ENCODE results near the gene SPATA31D4. TPM values are rescaled to one million over a fixed set of nuclear protein-coding genes. Genes with fewer than 3 reads are reported as not detected.

Gene SPATA31D4
- total RNA-seq, 1 experiment from 2014 or later: not detected

GRCh38 chr9:81969971-81970370, 41.7 kb downstream of the SPATA31D4 start:
- peaks cover 25% of the 10 kb centered on the region for H3K27me3 Mint-ChIP-seq (ENCODE audit: unreplicated experiment)
- H3K4me1 Mint-ChIP-seq (ENCODE audit: low read depth, unreplicated experiment): no peaks in the 10 kb centered on the region
- no peak overlapping the region for H3K4me3 Mint-ChIP-seq (ENCODE audit: low read depth, unreplicated experiment)
- no peak for TF ChIP-seq CTCF (IDR thresholded peaks at IDR 0.05; ENCODE audit: unreplicated experiment)
- no peak overlapping the region for H3K27ac Mint-ChIP-seq (ENCODE audit: unreplicated experiment)
- peaks cover 7% of the 10 kb centered on the region for H3K9me3 Mint-ChIP-seq (ENCODE audit: low read depth, unreplicated experiment)
- no TSS peak for BruUV-seq (replicated peaks)
- CTCF ChIA-PET: no interaction called here
- no peaks in the 10 kb centered on the region for H3K36me3 Mint-ChIP-seq (ENCODE audit: insufficient read depth, unreplicated experiment)
- intact Hi-C loops (cut with micrococcal nuclease; ENCODE audit: unreplicated experiment): no loop called here
- no peak for DNase-seq

- peaks cover 25% of the 10 kb centered on the region for H3K27me3 Mint-ChIP-seq (ENCODE audit: unreplicated experiment)
- H3K9me3 Mint-ChIP-seq (ENCODE audit: low read depth, unreplicated experiment): peaks cover 7% of the 10 kb centered on the region
- CTCF ChIA-PET: interaction anchor here (0.6 kb wide), 1 partner anchor 11 kb away, joined by 5 read pairs; no protein-coding TSS in a partner anchor
- H3K4me3 Mint-ChIP-seq (ENCODE audit: low read depth, unreplicated experiment): no peak overlapping the region
- TF ChIP-seq CTCF (IDR thresholded peaks at IDR 0.05; ENCODE audit: unreplicated experiment): no peak
- DNase-seq: no peak
- H3K36me3 Mint-ChIP-seq (ENCODE audit: insufficient read depth, unreplicated experiment): no peaks in the 10 kb centered on the region
- no TSS peak for BruUV-seq (replicated peaks)
- no peak overlapping the region for H3K27ac Mint-ChIP-seq (ENCODE audit: unreplicated experiment)
- intact Hi-C loops (cut with micrococcal nuclease; ENCODE audit: unreplicated experiment): no loop called here
- no peaks in the 10 kb centered on the region for H3K4me1 Mint-ChIP-seq (ENCODE audit: low read depth, unreplicated experiment)
These were observed 43.5 kb downstream of the SPATA31D4 start for GRCh38 chr9:81971727-81972126.

GRCh38 chr9:81974764-81975163, 46.5 kb downstream of the SPATA31D4 start:
- Mint-ChIP-seq H3K9me3 (ENCODE audit: low read depth, unreplicated experiment) (peaks cover 3% of the 10 kb centered on the region), H3K27me3 (ENCODE audit: unreplicated experiment) (peaks cover 13% of the 10 kb centered on the region), H3K27ac (ENCODE audit: unreplicated experiment) (no peak overlapping the region), H3K36me3 (ENCODE audit: insufficient read depth, unreplicated experiment) (no peaks in the 10 kb centered on the region), H3K4me3 (ENCODE audit: low read depth, unreplicated experiment) (no peak overlapping the region), H3K4me1 (ENCODE audit: low read depth, unreplicated experiment) (no peaks in the 10 kb centered on the region)
- intact Hi-C loops (cut with micrococcal nuclease; ENCODE audit: unreplicated experiment): no loop called here
- no peak for DNase-seq
- no peak for TF ChIP-seq CTCF (IDR thresholded peaks at IDR 0.05; ENCODE audit: unreplicated experiment)
- CTCF ChIA-PET: no interaction called here
- no TSS peak for BruUV-seq (replicated peaks)

- Mint-ChIP-seq H3K9me3 (ENCODE audit: low read depth, unreplicated experiment) (no peaks in the 10 kb centered on the region), H3K36me3 (ENCODE audit: insufficient read depth, unreplicated experiment) (no peaks in the 10 kb centered on the region), H3K27ac (ENCODE audit: unreplicated experiment) (no peak overlapping the region), H3K27me3 (ENCODE audit: unreplicated experiment) (no peaks in the 10 kb centered on the region), H3K4me1 (ENCODE audit: low read depth, unreplicated experiment) (no peaks in the 10 kb centered on the region), H3K4me3 (ENCODE audit: low read depth, unreplicated experiment) (no peak overlapping the region)
- BruUV-seq (replicated peaks): no TSS peak
- no peak for DNase-seq
- TF ChIP-seq CTCF (IDR thresholded peaks at IDR 0.05; ENCODE audit: unreplicated experiment): no peak
- intact Hi-C loops (cut with micrococcal nuclease; ENCODE audit: unreplicated experiment): no loop called here
- CTCF ChIA-PET: no interaction called here
These were observed 48.1 kb downstream of the SPATA31D4 start for GRCh38 chr9:81976351-81976750.
